Effector CD8-positive, alpha-beta T cell (primary cell): ENCODE data around the gene POTEF.
"Not testable (repeated sequence)": the region's sequence is repeated elsewhere in the genome, so short reads cannot be mapped to it uniquely, and the experiment has no call there.

Source experiments
- DNase-seq: peaks from one replicate; lab custom pipeline; 2025; lab: John Stamatoyannopoulos, UW

POTEF gene

DNA sequence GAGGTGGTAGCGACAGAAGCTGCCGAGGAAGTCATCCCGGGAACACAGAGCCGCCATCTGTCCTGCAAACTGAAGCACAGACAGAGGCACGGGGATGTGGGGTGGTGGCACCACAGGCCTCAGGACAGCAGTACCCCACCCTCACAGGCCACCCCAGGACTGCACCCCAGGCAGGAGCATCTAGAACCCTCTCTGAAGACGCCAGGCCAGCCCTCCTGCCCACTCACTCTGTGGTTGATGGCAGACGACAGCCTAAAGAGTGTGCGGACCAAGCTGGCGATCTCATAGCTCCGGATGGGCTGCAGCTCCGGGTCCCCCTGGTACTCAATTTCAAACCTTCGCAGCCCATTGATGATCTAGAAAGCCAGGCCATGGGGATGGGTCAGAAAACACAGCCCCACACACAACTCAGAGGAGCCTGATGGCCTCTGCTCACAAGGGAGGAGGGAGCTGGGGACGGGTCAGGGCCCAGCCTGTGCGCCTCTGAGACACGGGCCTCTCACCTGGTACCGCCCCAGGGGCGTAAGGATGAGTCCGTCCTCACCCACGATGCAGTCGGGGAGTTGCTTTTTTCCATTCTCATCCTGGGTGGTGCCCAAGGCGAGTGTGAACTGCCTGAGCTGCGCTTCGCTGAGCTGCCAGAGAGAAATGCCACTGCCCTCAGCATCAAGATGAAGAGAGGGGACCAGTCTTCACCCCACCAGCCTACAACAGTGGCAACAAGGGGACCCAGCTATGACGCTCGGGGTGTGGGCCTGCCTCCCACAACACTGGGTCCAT lies 24.0 kb upstream of the POTEF start:
- no peak for DNase-seq

DNA sequence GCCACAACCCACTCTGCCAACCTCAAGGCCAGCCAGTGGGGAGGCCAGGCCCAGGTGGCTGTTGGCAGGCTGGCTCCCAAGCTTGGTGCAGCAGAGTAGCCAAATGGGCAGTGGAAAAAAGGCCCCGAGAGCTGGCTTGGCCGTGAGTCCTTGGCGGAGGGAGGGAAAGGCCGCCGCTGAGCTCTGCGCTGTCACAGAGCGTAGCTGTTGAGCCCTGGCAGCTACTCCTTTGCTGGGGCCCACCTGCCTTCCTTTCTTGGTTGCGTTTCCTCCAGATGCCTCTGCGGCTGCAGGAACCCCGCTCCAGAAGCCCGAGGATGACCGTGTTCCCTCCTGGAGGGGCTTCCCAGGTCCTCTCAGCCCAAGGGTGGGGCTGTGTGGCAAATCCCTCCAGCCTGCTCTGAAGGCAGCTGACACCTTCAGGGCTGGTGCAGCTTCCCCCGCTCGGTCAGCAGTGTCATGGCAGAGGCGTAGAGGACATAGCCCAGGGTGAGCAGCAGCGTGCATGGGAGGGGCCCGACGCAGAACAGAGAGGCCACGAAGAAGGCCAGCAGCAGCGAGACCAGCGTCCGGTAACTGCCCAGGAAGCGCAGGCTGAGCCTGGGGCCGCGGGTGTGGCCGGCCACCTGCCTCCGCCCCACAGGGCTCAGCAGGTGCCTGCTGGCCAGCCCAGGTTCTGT lies 23.3 kb upstream of the POTEF start:
- DNase-seq, result not testable (repeated sequence)

DNA sequence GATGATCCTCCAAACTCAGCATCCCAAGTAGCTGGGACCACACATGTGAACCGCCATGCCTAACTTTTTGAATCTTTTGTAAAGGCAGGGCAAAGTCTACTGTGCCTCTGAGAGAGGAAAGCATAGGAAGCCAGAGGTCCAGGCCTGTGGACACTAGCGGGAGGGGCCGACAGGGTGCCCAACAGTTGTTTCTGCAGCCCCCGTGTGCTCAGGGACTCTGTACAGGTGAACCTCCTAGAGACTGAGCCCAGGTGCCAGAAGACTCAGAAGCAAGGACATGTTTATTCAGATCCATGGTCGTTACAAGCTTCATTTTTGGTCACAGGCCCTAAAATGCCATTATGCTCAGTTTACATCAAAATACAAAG lies 22.1 kb upstream of the POTEF start:
- not testable (repeated sequence) for DNase-seq

DNA sequence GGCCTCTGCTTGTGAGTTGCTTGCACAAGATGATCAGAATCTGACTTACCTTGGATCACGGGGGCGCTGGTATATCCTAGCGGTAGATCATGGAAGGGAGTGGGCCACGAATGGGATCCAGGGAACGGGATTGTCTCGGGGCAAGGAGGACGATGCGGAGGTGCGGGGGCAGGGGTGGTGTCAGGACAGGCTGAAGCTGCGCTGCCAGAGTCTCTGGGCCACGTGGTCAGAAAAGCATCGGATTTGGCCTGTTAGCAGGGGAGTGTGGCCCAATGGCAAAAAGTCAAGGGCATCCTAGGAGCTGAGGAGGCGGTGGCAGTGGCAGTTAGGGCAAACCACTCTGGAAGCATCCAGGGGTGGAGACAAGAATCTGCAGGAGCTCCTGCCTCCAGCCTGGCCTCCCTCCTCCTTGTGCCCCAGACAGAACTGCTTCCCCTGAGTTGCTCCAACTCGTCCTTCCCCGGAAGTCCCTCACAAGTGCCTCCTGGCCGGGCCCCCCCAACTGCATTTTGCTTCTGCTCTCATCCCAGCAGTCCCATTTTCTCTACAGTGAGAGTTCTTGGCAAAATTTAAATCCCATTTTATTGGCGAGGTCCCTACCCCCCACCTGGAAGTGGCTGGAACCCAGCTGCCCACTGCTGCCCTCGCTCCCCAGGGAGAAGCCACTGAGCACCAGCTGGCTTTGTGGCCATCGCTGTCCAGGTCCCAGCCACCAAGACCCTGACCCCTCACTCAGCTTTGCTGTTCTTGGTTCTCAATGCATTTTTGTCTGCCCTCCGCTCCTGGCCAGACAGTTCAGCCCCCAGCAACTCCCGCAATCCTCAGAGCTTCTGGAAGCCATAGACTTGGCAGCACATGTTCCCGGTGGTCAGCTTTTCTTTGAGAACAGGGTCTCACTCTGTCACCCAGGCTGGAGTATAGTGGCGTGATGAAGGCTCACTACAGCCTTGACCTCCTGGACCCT lies 21.4 kb upstream of the POTEF start:
- no peak for DNase-seq

DNA sequence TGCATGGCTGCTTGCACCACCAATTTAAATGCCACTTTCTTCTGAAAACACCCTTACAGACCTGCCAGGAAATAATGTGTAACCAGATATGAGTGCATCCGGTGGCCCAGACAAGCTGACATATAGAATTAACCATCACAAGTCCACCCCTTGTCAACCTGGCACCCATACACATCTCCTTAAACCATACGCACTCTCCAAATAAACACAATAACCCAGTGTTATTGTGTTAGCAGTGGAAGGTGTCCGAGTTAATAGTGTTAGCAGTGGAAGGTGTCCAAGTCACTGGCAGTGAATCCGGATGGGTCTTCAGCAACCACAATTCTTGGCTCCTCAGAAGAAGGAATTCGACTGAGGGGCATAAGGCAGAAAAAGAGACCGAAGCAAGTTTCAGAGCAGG lies 19.5 kb upstream of the POTEF start:
- DNase-seq, result not testable (repeated sequence)

DNA sequence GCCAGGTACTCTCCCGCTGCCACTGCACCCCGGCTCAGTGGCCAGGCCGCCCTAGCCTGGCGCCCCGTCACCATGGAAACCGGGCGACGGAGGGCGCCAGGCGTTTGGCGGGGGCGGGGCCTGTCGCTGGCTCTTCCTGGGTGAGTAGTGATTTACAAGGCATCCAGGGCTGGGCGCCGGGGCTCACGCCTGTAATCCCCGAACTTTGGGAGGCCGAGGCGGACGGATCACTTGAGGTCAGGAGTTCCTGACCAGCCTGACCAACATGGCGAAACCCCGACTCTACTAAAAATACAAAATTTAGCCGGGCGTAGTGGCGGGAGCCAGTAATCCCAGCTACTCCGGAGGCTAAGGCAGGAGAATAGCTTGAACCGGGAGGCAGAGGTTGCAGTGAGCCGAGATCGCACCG lies 16.0 kb upstream of the POTEF start, which contains the start of gene CCDC74B:
CCDC74B (minus strand) TSS at position 107 of the 409 bp plus-strand sequence. CDS start 116 bp downstream, outside the sequence.
- DNase-seq, result peak; percentile 31

DNA sequence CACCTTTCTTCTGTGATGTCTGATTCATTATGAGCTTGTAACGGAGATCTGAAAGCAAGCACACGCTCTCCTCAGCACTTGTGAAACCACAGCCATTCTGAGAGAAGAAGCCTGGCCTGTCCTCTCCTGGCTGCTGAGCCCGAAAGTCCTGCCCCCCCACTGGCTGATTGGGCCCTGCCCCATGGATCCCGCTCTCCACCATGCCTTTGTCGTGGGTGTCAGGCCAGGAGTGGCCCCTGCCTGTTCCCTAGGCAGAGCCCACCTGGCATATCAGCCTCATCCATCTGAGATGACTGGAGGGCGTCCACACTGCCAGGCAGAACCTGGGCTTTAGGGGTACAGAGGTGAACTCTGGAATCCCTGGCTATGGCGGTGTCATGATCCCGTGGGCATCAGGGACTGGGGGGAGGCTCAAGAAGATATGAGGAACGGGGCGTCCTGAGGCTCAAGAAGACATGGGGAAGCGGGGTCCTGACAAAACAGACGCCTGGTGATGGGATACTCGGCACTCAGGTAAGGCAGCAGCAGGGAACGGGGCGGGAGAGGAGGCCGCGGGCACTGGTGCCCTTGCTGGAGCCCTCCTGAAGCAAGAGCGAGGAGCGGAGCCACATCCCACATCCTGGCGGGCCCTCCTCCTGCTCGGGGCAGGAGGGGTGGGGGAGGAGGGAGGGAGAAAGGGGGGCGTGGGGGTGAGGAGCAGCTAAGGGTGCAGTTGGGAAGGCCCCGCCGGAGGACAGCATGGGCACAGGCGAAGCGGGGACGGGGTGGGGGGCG lies 14.4 kb upstream of the POTEF start:
- not testable (repeated sequence) for DNase-seq

DNA sequence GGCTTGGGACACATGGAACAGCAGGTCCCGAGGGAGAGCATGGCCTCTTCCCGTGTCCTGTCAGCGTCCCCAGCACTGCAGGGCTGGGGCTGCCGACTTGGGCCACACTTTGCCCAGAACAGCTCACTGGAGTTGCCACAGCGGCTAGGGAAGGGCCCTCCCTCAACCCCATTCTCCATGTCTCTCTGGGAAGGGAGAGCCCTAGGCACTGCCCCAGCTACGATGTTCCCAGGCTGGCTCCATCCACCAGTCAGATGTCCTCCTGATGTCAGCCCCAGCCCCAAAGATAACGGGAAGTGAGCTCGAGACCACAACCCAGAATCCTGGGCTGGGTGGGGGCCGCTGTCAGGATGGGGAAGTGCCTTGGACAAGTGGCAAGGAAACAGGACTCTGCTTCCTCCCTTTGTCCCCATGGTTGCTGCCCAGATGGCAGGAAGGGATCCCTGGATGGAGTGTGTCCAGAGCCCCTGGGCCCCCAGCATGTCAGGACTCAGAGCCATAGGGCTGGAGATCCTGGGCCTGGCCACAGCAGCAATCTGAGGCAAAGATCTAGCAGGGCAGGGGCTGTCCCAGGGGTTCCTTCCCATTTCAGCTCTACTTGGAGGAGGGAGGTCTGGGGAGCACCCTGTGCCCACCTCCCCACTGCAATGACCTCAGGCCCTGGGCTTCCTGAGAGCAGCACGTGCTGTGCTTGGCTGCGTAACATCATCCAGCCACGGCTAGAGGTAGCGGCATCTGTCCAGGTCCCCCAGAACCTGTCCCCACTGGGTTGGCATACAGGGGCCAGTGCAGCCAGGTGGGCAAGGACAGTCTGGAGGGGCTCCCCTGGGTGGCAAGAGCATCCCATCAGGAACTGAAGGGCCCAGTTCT lies 13.6 kb upstream of the POTEF start:
- not testable (repeated sequence) for DNase-seq

DNA sequence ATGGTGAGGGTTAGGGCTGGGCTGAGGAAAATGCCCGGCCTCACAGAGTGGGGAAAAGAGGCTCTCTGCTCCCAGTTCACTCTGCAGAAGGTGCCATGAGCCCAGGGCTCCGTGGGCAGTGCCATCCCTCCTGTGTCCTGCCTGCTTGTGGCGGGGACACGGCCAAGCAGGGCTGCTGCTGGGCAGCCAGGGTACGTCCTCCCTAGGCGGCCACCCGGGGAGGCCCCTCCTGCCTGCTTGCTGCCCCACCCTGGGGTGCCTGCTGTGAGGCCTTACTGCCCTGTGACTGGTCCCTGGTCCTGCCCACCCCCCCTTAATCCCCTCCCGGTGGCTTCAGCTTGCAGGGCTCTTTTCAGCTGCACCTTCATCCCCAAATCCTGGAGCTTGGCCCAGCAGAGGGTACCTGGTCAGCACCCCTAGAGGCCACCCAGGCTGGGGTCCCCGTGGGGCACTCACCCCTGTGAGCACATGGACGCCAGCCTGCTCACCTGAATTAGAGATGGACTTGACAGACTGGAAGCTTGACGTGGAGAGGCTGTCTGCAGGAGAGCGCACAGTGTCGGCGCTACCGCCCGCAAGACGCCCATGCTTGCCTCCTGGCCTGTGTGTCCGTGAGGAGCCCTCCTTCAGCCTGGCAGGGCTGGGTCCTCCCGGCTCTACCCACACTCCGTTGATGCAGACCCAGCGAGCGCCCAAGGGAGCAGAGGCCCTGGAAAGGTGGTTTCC lies 12.8 kb upstream of the POTEF start:
- not testable (repeated sequence) for DNase-seq

DNA sequence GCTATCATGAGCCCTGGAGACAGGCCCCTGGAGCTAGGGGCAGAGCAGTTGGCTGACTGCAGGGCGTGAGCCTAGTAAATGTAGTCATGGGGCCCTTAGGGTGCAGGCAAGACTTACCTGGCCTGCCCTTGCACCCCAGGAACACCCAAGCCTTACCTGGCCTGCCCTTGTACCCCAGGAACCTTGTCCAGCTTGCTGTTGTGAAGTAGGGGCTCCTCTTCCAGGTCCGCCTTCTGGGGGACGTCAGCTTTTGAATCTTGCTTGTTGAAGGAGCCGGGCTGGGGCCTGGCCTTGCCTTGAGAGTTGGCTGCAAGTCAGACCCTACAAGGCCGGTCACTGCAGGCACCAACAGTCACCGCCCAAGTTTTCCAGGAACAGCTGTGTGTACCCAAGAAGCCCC lies 12.0 kb upstream of the POTEF start:
- not testable (repeated sequence) for DNase-seq

DNA sequence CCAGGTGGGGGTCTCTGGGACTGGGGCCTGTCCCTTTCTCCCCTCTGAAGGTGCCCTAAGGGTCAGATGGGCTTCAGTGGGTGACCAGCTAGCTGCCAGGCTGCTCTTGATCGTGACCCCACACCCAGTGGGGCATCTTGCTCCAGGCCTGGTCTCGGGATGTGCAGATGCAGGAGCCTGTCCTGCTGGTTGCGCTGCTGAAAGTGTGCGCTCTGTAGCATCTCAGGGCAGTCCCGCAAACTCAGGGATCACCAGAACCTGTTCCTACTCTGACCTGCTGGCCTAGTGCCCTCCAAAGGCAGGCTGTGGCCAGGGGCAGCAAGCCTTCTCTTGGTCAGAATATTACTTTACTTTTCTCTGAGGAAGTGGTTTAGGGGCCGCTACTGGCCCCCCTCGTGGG lies 11.5 kb upstream of the POTEF start:
- not testable (repeated sequence) for DNase-seq

DNA sequence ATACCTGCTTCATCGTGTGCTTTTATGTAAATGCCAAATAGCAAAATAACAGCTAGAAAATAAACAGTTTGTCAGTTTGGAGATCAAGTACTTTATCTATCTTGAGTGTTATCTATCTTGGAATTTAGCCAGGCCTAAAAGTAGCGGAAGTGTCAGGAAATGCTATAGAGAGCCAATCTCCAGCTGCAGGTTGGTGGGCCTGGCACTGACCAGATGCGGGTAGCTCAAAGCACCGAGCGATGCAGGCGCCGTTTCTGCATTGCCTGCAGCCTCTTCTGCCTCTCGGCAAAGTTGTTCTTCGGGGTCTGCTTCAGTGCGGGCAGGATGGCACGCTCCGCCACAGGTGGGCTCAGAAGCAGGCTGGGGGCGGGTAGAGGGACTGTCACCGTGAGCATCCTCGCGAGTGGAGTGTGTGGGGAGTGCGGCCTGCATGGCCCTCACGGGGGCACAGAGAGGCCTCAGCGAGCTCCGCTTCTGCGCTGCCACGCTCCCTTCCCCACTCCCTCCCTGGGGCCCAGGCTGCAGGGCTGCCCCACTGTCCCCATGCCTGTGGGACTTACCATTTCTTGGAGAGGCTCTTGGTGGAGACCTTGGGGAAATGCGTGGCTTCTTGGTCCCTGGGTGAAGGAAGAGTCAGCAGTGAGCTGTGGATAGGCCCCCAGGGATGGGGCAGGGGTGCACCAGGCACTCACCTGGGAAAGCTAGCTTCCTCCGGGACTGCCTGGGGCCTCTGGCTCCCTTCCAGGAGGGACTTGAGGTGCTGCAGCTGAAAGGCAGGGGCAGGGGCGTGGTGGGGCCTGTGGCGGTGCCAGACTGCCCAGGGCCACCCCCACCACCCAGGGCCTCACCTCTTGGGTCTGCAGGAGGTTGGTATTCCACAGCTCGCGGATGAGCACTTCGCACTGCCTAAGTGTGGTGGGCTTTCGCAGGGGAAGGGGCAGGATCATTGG lies 10.6 kb upstream of the POTEF start:
- DNase-seq, result not testable (repeated sequence)

DNA sequence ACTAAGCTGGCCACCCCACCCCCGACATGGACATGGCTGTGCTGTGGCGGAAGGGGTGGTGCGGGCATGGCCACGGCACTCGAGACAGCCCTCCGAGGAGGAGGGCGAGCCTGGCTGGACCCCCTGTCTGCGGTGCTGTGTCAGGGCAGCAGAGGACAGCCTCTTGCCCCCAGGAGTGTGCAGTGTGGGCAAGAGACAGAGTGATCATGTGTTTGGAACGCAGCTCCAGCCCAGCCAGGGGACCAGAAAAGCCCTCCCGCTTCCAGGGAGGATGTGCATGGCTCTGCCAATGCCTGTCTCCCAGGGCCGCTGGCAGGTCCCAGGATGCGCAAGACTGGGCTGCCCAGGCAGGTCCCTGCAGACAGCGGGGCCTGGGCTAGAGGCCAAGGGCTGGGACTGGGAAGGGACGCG lies 9.8 kb upstream of the POTEF start:
- DNase-seq, result not testable (repeated sequence)

DNA sequence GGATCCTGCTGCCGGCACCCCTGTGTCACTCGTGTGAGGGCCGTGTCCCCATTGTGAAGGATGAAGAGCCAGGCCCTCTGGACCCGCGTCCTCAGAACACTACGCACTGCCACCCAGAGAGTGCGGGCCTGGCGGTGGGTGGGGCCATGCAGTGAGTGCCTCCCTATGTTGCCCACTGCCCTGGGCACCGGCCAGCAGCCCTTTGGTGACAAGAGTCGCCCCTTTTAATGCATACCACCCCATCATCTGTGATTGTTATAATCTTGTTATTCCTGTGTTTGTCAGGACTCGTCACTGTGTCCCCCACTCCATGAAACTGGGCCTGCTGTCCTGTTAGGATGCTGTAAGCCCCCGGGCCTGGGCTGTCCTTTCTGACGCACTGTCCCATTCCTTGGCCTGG lies 9.3 kb upstream of the POTEF start:
- not testable (repeated sequence) for DNase-seq

DNA sequence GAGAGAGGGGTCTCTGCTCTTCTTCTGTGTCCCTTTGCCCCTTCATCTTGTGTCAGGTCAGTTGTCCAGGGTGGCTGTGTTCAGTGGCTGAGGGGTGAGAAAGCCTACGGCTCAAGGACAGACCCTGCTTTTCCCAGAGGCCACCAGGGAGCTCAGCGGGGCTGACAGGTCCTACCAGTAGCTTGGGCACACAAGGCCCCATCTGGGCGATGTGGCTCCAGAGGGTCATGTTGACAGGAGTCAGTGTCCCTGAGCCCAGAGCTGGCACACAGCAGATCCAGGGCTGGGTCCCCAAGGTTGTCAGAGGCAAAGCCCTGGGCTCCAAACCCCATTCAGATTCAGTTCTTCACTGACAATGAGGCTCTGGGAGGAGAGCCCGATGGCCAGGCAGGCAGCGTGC lies 8.1 kb upstream of the POTEF start:
- not testable (repeated sequence) for DNase-seq

DNA sequence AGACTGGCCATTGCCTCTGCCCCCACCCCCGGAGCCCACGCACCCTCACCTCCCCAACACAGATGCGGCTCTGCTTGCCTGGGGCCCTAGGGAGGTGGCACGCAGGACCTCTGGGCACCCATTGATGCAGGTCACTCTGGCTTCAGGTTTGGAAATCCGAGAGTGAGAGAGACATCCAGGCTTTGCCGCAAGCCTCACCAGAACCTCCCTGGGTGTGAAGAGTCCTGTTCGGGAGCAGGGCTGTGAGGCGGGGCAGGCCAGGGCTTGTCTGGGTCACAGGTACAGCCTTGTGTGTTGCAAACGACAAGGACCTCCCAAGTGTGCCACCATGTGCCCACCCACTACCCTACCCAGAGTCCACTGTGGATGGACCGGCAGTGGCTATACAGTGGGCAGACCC lies 7.5 kb upstream of the POTEF start:
- not testable (repeated sequence) for DNase-seq

DNA sequence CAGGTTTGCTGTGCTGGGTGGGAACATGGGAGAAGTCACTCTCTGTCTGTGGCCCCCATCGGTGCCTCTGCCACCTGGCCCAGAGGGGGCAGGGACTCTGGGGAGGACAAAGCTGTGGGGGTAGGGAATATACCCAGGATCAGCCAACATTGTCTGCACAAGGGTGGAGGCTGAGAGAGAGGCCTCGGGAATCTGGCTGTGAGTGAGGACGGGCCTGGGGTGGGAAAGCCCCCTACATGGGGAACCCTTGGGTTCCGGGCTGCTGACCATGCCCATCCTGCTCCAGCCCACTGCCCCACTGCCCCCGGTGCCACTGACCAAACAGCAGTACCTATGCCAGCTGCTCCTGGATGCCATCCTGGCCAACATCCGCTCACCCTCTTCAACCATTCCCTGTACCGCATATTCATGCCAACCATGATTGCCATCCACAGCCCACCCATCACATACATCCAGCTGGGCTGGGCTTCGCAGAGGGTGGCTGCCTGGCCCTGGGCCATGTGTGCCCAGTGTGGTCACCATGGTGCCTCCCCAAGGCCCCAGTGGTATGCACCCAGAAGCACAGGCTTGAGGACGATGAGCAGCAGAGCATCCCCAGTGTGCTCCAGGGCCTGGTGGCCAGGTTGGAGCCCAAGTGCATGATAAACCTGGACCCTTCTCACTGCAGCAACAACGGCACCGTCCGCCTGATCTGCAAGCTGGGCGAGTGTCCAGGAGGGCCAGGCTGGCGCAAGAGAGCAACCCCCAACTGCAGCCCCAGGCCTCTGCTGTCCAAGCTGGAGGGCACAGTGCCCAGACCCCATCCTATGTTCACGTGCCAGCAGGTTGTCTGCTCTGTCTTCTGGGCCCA lies 6.9 kb upstream of the POTEF start:
- no peak for DNase-seq
